ENCODE measurements around the gene TP53TG3. TPM values are rescaled to one million over a fixed set of nuclear protein-coding genes. Genes with fewer than 3 reads are reported as not detected.
"Not testable (repeated sequence)": the region's sequence is repeated elsewhere in the genome, so short reads cannot be mapped to it uniquely, and the experiment has no call there.

TP53TG3 gene
- polyA plus RNA-seq (2013, experiment 1 of 2; ENCODE audit: insufficient read length), result not detected
- polyA plus RNA-seq (2013, experiment 2 of 2; ENCODE audit: insufficient read length), result not detected

GRCh38 chr16:32676065-32676464 lies at the start of gene TP53TG3:
TSS of gene TP53TG3 (minus strand) at chr16:32676165. CDS start at chr16:32676097, 68 bp downstream.
- not testable (repeated sequence) for DNase-seq

DNA sequence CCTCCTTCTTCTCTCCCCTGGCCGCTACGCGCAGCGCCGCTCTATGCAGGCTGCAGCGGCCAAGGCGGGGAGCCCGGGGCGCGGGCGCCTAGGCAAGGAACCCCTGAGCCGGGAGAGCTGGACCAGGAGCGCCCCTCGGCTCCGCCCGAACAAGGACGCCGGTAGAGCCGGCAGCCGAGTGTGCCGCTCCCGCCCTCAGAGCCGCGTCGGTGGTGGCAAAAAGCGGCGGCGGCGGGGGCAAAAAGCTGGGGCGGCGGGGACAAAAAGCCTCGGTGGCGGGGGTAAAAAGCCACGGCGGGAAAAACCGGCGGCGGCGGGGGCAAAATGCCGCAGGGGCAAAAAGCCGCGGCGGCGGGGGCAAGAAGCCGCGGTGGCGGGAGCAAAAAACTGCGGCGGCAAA lies 25.1 kb downstream of the TP53TG3 start:
- DNase-seq, result not testable (repeated sequence)

- not testable (repeated sequence) for DNase-seq
Measured at GRCh38 chr16:32647562-32647961, 28.4 kb downstream of the TP53TG3 start.

DNA sequence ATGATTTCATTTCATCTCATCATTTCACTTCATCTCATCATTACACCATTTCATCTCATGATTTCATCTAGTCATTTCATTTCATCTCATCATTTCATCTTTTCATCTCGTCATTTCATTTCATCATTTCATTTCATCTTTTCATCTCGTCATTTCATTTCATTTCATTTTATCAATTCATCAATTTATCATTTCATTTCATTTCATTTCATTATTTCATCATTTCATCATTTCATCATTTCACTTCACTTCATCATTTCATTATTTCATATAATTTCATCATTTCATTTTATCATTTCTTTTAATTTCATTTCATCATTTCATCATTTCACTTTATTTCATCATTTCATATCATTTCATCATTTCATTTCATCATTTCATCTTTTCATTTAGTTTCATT lies 29.2 kb downstream of the TP53TG3 start:
- DNase-seq, result not testable (repeated sequence)

DNA sequence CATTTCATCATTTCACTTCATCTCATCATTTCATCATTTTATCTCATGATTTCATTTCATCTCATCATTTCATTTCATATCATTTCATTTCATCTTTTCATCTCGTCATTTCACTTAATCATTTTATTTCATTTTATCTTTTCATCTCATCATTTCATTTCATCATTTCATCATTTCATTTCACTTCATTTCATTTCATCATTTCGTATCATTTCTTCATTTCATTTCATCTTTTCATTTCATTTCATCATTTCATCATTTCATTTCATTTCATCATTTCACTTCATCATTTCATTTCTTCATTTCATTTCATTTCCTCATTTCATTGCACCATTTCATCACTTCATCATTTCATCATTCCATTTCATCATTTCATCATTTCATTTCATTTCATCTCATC lies 29.8 kb downstream of the TP53TG3 start:
- DNase-seq, result not testable (repeated sequence)

DNA sequence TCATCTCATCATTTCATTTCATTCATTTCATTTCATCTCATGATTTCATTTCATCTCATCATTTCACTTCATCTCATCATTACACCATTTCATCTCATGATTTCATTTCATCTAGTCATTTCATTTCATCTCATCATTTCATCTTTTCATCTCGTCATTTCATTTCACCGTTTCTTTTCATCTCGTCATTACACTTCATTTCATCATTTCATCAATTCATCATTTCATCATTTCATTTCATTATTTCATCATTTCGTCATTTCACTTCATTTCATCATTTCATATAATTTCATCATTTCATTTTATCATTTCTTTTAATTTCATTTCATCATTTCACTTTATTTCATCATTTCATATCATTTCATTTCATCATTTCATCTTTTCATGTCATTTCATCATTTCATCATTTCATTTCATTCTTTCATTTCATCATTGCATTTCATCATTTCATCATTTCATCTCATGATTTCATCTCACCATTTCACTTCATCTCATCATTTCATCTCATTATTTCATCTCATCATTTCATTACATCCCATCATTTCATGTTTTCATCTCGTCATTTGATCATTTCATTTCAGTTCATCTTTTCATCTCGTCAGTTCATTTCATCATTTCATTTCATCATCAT lies 30.6 kb downstream of the TP53TG3 start:
- not testable (repeated sequence) for DNase-seq

DNA sequence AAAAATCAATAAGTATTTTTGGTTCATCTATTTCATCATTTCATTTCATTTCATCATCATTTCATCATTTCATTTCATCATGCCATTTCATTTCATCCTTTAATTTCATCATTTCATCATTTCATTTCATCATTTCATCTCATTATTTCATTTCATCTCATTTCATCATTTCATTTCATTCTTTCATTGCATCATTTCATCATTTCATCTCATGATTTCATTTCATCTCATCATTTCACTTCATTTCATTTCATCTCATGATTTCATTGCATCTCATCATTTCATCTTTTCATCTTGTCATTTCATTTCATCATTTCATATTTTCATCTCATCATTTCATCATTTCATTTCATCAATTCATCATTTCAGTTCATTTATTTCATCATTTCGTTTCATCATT lies 31.2 kb downstream of the TP53TG3 start:
- DNase-seq, result not testable (repeated sequence)

GRCh38 chr16:32637614-32638013 lies 38.4 kb downstream of the TP53TG3 start:
- not testable (repeated sequence) for DNase-seq

- not testable (repeated sequence) for DNase-seq
Measured at GRCh38 chr16:32632096-32632495, 43.9 kb downstream of the TP53TG3 start.
